ENCODE results near the gene MAGEH1.
"Not testable (repeated sequence)": the region's sequence is repeated elsewhere in the genome, so short reads cannot be mapped to it uniquely, and the experiment has no call there.

Gene MAGEH1

DNA sequence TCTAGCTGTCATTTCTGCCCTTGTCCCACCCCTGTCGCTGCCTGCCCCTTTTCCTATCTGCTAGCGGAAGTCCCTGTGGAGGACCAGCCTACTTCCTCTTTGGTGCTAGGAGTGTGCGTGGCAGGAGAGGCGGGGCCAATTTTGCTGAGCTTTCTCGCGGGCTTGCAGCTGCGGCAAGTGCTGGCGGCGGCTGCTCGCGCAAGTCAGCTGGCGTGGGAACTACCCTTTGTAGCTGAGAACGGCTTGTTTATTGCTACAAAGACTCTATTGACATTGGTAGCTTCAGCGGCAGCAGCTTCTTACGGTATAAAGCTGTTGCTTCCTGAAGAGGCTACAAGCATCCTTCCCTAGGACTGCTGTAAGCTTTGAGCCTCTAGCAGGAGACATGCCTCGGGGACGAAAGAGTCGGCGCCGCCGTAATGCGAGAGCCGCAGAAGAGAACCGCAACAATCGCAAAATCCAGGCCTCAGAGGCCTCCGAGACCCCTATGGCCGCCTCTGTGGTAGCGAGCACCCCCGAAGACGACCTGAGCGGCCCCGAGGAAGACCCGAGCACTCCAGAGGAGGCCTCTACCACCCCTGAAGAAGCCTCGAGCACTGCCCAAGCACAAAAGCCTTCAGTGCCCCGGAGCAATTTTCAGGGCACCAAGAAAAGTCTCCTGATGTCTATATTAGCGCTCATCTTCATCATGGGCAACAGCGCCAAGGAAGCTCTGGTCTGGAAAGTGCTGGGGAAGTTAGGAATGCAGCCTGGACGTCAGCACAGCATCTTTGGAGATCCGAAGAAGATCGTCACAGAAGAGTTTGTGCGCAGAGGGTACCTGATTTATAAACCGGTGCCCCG, at the start of gene MAGEH1:
TSS of gene MAGEH1 (plus strand) at position 138 of the 843 bp plus-strand sequence. CDS start at position 386, 248 bp downstream.
- DNase-seq, result peak; percentile 79

- DNase-seq, result not testable (repeated sequence)
Measured at GRCh38 chrX:55427079-55427478, 24.8 kb upstream of the MAGEH1 start.

DNA sequence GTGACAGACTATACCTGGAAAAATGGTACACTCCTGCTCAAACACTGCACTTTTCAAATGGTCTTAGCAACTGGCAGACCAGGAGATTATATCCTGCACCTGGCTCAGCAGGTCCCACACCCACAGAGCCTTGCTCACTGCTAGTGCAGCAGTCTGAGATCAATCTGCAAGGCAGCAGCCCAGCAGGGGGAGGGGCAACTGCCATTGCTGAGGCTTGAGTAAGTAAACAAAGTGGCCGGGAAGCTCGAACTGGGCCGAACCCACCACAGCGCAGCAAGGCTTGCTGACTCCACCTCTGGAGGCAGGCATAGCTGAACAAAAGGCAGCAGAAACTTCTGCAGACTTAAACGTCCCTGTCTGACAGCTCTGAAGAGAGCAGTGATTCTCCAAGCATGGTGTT, 8.5 kb upstream of the MAGEH1 start:
- DNase-seq, result not testable (repeated sequence)

DNA sequence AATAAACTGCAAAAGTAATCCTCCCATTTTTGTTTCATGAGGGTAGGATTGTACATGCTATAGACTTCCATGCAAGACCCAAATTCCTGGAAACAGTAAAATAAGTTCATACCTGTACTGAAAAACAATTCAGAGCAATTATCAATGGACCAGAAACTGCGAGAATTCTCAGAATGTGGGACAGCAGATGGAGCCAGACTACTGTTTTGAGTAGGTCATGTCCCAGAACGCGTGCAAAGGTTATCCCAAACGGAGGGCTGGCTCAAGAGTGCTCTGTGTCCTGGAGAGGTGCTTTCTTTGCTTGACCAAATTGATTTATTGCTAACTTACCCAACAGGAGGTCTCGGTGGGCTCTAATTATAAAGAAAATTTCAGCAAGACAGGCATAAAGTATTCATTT, 1.7 kb upstream of the MAGEH1 start:
- DNase-seq, result no peak

GRCh38 chrX:55451141-55451540, 786 bp upstream of the MAGEH1 start:
- DNase-seq, result no peak

GRCh38 chrX:55451626-55451989, 319 bp upstream of the MAGEH1 start:
- DNase-seq, result no peak

- no peak for DNase-seq
Measured at GRCh38 chrX:55452833-55453124, 852 bp downstream of the MAGEH1 start.

DNA sequence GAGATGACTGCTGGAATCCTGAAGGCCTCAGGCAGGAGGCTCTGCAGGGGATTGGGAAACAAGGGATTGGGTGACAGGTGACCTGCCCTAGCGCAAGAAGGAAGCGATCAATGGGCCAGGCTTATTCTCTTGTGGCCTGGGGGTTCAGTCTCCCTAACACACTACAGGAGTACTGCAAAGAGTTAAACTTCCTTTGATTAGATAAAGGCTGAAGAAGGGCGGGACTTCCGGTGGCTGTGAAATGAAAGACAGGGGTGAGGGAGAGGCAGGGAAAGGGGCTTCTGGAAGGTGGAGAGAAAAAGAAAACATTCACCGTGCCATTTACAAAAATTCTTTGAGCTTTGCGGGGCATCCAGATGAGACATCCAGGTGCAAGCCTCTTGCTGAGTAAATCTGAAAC, 3.8 kb downstream of the MAGEH1 start:
- not testable (repeated sequence) for DNase-seq

DNA sequence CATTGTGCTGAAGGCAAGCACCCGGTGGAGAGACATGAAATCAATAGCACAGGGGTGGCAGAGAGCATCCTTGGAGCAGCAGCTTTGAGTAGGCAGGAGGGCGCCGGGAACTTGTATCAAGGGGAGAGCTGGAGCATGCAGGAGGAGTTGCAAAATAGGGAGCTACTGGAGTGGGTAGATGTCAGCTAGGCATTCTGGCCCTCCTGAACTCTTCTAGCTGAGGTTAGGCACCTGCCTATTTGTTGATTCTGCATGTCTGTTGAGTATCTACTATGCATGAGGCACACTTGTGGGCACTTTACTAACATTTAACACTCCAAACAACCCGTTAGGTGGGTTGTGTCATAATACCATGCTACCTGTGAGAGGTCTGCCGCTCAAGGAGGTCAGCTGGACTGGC, 7.5 kb downstream of the MAGEH1 start:
- DNase-seq, result not testable (repeated sequence)

- not testable (repeated sequence) for DNase-seq
Measured at GRCh38 chrX:55459926-55460325, 8.0 kb downstream of the MAGEH1 start.

- DNase-seq, result not testable (repeated sequence)
Measured at GRCh38 chrX:55464050-55464449, 12.1 kb downstream of the MAGEH1 start.

DNA sequence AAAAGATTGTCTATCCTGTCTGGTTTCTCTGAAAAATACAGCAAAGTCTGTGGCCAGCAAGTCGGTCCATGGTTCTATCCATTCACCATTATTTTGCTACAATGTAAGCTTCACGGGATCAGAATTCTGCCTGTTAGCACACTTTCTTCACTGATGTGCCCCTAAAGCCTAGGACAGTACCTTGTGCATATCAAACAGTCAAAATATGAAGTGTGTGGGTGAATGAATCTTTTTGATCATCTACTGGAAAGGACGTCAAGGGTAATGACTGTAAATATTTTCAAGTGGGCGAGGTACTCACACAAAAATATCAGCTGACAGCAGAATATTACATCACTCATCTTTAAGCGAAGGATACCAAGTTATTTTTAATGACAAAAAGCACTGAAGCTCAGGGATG, 13.2 kb downstream of the MAGEH1 start:
- not testable (repeated sequence) for DNase-seq

DNA sequence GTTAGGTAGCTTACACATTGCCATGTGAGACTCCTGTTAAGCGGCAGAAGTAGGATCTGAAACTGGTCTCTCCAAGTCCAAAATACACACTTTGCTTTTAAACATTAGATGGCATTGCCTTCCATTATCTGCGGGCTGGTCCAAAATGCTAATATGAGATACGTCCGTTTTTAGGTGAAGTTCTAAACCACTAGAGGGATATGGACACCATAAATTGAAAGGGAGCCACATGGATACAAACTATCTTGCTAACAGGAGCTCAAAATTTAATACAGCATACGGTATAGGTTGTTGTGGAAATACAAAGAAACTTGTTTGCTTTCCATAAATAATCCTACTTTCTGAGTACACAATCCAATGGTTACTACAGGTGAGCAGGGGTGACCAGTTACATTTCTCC, 13.9 kb downstream of the MAGEH1 start:
- DNase-seq, result not testable (repeated sequence)

- DNase-seq, result not testable (repeated sequence)
Measured at GRCh38 chrX:55479956-55480355, 28.0 kb downstream of the MAGEH1 start.

DNA sequence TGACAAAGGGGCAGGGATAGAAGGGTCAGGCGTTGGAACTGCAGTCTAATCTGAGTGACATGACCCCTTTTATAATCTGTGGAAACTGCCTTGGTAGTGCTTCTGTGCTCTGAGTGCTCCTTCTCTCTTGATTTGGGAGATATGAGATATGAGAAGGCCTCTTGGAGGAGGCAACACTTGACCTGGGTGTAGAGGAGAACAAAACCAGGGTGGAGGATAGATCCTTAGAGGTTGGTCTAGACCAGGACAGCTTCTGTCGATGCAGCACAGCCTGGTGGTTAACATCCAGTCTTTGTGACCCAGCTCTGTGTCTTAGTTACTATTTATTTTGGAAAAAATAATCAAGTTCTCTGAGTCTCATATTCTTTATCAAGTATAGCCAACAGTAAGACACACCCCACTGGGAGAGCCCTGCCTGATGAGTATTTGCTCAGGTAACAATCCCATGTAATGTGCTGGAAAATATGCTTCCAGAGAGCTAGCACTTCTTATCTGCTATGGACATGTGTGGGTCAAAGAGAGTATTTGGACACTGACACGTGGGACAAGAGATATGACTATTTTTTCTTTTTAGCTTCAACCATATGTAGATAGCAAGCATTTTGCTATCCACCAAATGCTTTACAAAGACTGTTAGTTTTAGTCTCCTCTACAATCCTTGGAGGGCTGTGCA, 28.6 kb downstream of the MAGEH1 start:
- no peak for DNase-seq

DNA sequence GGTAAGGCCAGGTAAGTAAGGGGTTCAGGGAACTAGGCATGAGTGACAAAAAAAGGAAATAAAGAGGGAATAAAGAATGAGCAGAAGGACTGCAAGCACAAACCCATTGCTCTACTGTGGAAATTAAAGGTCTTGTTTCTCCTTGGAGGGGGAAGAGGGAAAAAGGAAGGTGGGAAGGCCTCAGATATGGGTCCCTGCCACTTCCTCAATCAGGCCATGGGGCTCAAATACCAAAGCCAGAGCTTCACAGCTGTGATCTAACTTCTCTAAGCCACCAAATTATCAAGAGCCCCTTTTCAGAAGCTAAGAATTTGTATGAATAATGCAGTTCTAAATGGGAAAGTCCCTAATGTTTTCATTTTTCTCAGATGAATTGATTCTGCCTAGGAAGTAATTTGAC, 33.0 kb downstream of the MAGEH1 start:
- DNase-seq, result no peak

- no peak for DNase-seq
Measured at GRCh38 chrX:55486736-55487135, 34.8 kb downstream of the MAGEH1 start.

DNA sequence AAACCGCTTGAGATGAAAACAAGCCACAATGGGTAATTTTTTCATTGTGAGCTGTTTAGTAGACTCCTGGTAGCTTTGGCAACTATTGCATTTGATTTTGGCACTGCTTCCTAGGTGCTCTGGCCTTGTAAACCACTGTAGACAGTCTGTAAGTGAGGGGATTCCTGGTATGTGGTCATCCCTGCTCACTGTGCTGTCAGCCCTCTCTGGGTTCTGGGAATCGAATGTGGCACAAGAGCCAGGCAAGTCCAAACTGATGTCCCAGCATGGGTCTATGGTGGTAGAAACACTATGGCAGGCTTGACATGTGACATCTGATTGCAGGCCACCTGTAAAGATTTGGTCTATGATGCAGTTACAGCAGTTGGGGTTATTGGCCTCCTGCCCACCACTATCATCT, 35.2 kb downstream of the MAGEH1 start:
- no peak for DNase-seq

- no peak for DNase-seq
Measured at GRCh38 chrX:55488006-55488592, 36.2 kb downstream of the MAGEH1 start.

GRCh38 chrX:55488593-55489313, 36.8 kb downstream of the MAGEH1 start:
- DNase-seq, result peak; percentile 43

DNA sequence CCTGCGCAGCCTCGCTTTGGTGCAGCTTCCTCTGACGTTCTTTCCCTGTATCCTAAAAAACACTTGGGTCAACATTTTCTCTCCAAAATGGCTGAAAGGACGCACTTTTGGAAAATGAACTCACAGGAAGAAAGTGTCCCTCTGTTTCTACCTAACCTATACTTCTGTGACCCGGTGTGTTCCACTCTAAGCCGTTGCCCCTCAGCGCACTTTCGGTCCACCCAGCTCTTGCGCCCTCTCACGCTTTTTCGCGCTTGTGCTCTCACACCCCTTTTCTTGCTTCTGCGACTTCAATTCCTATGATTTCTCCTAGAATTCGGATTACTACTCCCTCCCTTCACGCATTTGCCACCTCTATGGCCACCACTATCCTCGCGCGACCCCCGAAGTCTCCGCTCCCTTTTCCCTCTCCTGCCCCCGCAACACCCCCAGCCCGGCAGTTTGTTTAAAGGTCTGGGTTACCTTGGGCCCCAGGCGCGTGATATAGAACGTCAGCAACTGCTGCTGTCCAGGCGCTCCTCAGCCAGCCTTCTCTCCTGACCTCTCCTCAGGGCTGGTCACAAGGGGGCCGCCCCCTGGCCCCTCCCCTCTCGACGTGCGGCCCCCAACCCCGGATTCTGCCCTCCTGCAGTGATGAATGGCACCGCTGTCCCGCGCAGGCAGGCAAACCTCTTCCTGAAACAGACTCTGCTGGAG, 37.5 kb downstream of the MAGEH1 start, which contains the start of gene USP51:
TSS of gene USP51 (minus strand) at position 535 of the 696 bp plus-strand sequence. CDS start 909 bp downstream, outside the sequence.
- peak; percentile 1 for DNase-seq

- DNase-seq, result no peak
Measured at GRCh38 chrX:55490121-55490520, 38.2 kb downstream of the MAGEH1 start.

DNA sequence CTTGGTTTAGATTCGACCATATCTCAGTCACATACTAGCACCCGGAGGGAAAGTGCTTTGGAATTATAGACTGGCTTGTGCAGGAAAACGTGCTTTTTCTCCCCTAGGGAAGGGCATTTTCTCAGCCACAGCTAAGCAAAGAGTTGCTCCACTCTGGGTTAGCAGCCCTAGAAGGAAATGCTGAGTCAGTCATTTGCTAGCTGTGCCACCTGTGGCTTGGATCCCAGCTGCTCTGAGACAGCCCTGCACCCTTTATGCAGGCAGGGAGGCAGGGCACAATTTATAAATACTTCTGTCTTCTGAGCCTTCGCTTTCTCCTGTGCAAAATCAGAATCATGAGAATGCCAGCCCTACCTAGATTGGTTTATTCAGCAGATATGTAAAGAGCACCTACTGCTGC, 39.0 kb downstream of the MAGEH1 start:
- DNase-seq, result no peak

Measured in stimulated activated CD4-positive, alpha-beta T cell treated with anti-CD3 and anti-CD28 coated beads, Interleukin-1b, Interleukin-23, amount 100 ng/mL, for 48 hours (primary cell).